HepG2 (cell line): Measurements from ENCODE around the gene EEF1AKMT3. TPM values are rescaled to one million over a fixed set of nuclear protein-coding genes. Genes with fewer than 3 reads are reported as not detected.

ENCODE experiments used
- AGO1 ChIP-seq: fragments of 200-400 bp; formaldehyde crosslinking; IDR thresholded peaks from 2 replicates; pipeline ENCODE4 v1.6.1; 2017; ENCODE audit warnings: mild to moderate bottlenecking, low read depth, low read length, moderate library complexity; ENCODE audit not compliant: poor library complexity, severe bottlenecking
- ARNT2 ChIP-seq: sonication (generic); formaldehyde crosslinking; IDR thresholded peaks from 2 replicates; pipeline ENCODE4 v1.8.0; 2022; ENCODE audit warnings: mild to moderate bottlenecking, low read depth, missing genetic modification reagents, moderate library complexity
- ATF7 ChIP-seq, 2 experiments: fragments of 450-650 bp in 1 of 2; sonication (generic) in 1 of 2; formaldehyde crosslinking in 1 of 2; IDR thresholded peaks; 2 replicates each; pipeline versions ENCODE4 v1.4.0 to v1.6.1; 2016 to 2020; ENCODE audit warnings: antibody characterized with exemption in 1 of 2, mild to moderate bottlenecking in 1 of 2, missing genetic modification reagents in 1 of 2
- HOXA7 ChIP-seq: sonication (generic); formaldehyde crosslinking; IDR thresholded peaks from 2 replicates; pipeline ENCODE4 v1.8.1; 2022; ENCODE audit warnings: mild to moderate bottlenecking, missing genetic modification reagents, moderate library complexity
- KDM2A ChIP-seq: sonication (generic); formaldehyde crosslinking; IDR thresholded peaks from 2 replicates; pipeline ENCODE4 v1.4.0; 2020; ENCODE audit warnings: low read depth, missing genetic modification reagents, borderline replicate concordance
- POLR2A ChIP-seq, 2 experiments: IDR thresholded peaks; 2 replicates each; pipeline ENCODE4 v1.6.1; 2011; ENCODE audit warnings: low read depth in 2 of 2, low read length in 2 of 2, mild to moderate bottlenecking in 1 of 2, moderate library complexity in 1 of 2; ENCODE audit not compliant: insufficient read depth in 1 of 2
- PPARG ChIP-seq: conservative IDR thresholded peaks from 2 replicates; pipeline ENCODE4 v1.6.1; 2016; ENCODE audit warnings: missing biosample characterization, missing genetic modification reagents
- RELA ChIP-seq: sonication (generic); formaldehyde crosslinking; IDR thresholded peaks from 2 replicates; pipeline ENCODE4 v1.4.0; 2020; ENCODE audit warnings: missing genetic modification reagents
- SOX13 ChIP-seq, 3 experiments: fragments of 450-650 bp in 1 of 3; sonication (generic) in 1 of 3; formaldehyde crosslinking in 1 of 3; IDR thresholded peaks in 2 of 3; conservative IDR thresholded peaks in 1 of 3; 2 replicates each; pipeline versions ENCODE4 v1.5.0 to v1.6.1; 2016 to 2020; ENCODE audit warnings: antibody characterized with exemption in 1 of 3, mild to moderate bottlenecking in 1 of 3, missing compliant biosample characterization in 1 of 3, missing genetic modification reagents in 1 of 3, moderate library complexity in 1 of 3
- SPEN ChIP-seq: sonication (generic); formaldehyde crosslinking; IDR thresholded peaks from 2 replicates; pipeline ENCODE4 v1.5.1; 2020; ENCODE audit warnings: low read depth, mild to moderate bottlenecking, missing genetic modification reagents
- ZBTB1 ChIP-seq: sonication (generic); formaldehyde crosslinking; IDR thresholded peaks from 2 replicates; pipeline ENCODE4 v1.4.0; 2020; ENCODE audit warnings: missing genetic modification reagents, borderline replicate concordance
- ZBTB46 ChIP-seq: sonication (generic); formaldehyde crosslinking; IDR thresholded peaks from 2 replicates; pipeline ENCODE4 v1.4.0; 2020; ENCODE audit warnings: mild to moderate bottlenecking, missing genetic modification reagents, borderline replicate concordance
- ZMYM4 ChIP-seq: sonication (generic); formaldehyde crosslinking; IDR thresholded peaks from 2 replicates; pipeline ENCODE4 v1.8.1; 2023; ENCODE audit warnings: mild to moderate bottlenecking, missing genetic modification reagents
- ZNF205 ChIP-seq: IDR thresholded peaks from 2 replicates; pipeline ENCODE4 v1.6.1; 2018; ENCODE audit warnings: missing biosample characterization, missing genetic modification reagents
- ZNF350 ChIP-seq: sonication (generic); formaldehyde crosslinking; IDR thresholded peaks from 2 replicates; pipeline ENCODE4 v1.4.0; 2020; ENCODE audit warnings: mild to moderate bottlenecking, low read depth, missing genetic modification reagents, borderline replicate concordance
- ZNF510 ChIP-seq: sonication (generic); formaldehyde crosslinking; IDR thresholded peaks from 2 replicates; pipeline ENCODE4 v1.4.0; 2020; ENCODE audit warnings: low read depth, mild to moderate bottlenecking, missing genetic modification reagents
- ZNF776 ChIP-seq: sonication (generic); formaldehyde crosslinking; IDR thresholded peaks from 2 replicates; pipeline ENCODE4 v1.4.0; 2020; ENCODE audit warnings: mild to moderate bottlenecking, missing genetic modification reagents
- polyA plus RNA-seq, 8 experiments: library from polyadenylated mRNA; depleted of rRNA in 3 of 8; stranded (reverse) in 7 of 8; unstranded in 1 of 8; fragments of >200 nt; fragmentation: Illumina TruSeq in 4 of 8; extraction: Trizol in 4 of 8; gene quantifications; 2 replicates each; pipeline versions ENCODE4 v1.2.1 to v1.2.3, GENCODE V29; 2011 to 2016; ENCODE audit warnings: low read depth in 4 of 8, missing spikeins in 1 of 8, mixed read lengths in 1 of 8; ENCODE audit not compliant: insufficient read depth in 1 of 8
- total RNA-seq, 5 experiments: library from RNA; depleted of rRNA; stranded (reverse); fragments of >200 nt; fragmentation: Illumina TruSeq; extraction: Trizol; gene quantifications; 2 replicates each; pipeline ENCODE4 v1.2.3, GENCODE V29; 2016; ENCODE audit warnings: low read depth in 1 of 5
- TF ChIP-seq, protein P1 (sequence below): sonication (generic); formaldehyde crosslinking; IDR thresholded peaks from 2 replicates; pipeline ENCODE4 v1.5.1; 2020; ENCODE audit warnings: mild to moderate bottlenecking, missing genetic modification reagents
- TF ChIP-seq, protein P2 (sequence below): IDR thresholded peaks from 2 replicates; pipeline ENCODE4 v1.6.1; 2016; ENCODE audit warnings: low read depth
- TF ChIP-seq, protein P3 (sequence below): IDR thresholded peaks from 2 replicates; pipeline ENCODE4 v1.6.1; 2016; ENCODE audit warnings: low read depth, control low read depth

EEF1AKMT3 gene
- total and polyA plus RNA-seq, 2 of the 13 experiments (the other 11 are each of a cell fraction or from before 2014, with no cell fraction given) = 4.7 to 11.4 TPM

- TF ChIP-seq, protein P1, sequence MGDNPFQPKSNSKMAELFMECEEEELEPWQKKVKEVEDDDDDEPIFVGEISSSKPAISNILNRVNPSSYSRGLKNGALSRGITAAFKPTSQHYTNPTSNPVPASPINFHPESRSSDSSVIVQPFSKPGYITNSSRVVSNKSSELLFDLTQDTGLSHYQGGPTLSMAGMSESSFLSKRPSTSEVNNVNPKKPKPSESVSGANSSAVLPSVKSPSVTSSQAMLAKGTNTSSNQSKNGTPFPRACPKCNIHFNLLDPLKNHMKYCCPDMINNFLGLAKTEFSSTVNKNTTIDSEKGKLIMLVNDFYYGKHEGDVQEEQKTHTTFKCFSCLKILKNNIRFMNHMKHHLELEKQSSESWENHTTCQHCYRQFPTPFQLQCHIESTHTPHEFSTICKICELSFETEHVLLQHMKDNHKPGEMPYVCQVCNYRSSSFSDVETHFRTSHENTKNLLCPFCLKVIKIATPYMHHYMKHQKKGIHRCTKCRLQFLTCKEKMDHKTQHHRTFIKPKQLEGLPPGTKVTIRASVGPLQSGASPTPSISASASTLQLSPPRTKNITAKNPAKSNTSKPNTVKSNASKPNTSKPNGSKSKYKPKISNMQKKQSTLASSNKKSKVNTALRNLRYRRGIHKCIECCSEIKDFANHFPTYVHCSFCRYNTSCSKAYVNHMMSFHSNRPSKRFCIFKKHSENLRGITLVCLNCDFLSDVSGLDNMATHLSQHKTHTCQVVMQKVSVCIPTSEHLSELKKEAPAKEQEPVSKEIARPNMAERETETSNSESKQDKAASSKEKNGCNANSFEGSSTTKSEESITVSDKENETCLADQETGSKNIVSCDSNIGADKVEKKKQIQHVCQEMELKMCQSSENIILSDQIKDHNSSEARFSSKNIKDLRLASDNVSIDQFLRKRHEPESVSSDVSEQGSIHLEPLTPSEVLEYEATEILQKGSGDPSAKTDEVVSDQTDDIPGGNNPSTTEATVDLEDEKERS (CRISPR knock-in tag) = no peak
- TF ChIP-seq PPARG (CRISPR knock-in tag) (no peak), POLR2A (IDR thresholded peaks at IDR 0.05; ENCODE audit: insufficient read depth in 1 of 2, low read depth in 2 of 2, low read length in 2 of 2) (no peak), ZNF205 (no peak), ZMYM4 (CRISPR knock-in tag) (0 out of 2 replicates have a peak, but pooled peaks have one; percentile 45), AGO1 (peak; percentile 33), ZBTB46 (CRISPR knock-in tag) (no peak), ZNF776 (CRISPR knock-in tag) (no peak), RELA (CRISPR knock-in tag) (no peak), SOX13 (IDR thresholded peaks at IDR 0.05) (no peak), SOX13 (CRISPR knock-in tag; conservative IDR thresholded peaks at IDR 0.05 in 1 of 2, IDR thresholded peaks at IDR 0.05 in 1 of 2) (no peak), SPEN (CRISPR knock-in tag) (peak; percentile 59; the same call in 1 of the 2 replicates), ZBTB1 (no peak), ATF7 (IDR thresholded peaks at IDR 0.05) (no peak), ATF7 (CRISPR knock-in tag; IDR thresholded peaks at IDR 0.05) (no peak), ZNF510 (CRISPR knock-in tag) (no peak), ARNT2 (CRISPR knock-in tag) (peak; percentile 55; the same call in 1 of the 2 replicates), HOXA7 (CRISPR knock-in tag) (no peak), ZNF350 (0 out of 2 replicates have a peak, but pooled peaks have one; percentile 46), KDM2A (peak; percentile 66; the same call in 1 of the 2 replicates)
- TF ChIP-seq, protein P2, sequence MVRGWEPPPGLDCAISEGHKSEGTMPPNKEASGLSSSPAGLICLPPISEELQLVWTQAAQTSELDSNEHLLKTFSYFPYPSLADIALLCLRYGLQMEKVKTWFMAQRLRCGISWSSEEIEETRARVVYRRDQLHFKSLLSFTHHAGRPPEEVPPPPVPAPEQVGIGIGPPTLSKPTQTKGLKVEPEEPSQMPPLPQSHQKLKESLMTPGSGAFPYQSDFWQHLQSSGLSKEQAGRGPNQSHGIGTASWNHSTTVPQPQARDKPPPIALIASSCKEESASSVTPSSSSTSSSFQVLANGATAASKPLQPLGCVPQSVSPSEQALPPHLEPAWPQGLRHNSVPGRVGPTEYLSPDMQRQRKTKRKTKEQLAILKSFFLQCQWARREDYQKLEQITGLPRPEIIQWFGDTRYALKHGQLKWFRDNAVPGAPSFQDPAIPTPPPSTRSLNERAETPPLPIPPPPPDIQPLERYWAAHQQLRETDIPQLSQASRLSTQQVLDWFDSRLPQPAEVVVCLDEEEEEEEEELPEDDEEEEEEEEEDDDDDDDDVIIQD (CRISPR knock-in tag) = no peak
- TF ChIP-seq, protein P3, sequence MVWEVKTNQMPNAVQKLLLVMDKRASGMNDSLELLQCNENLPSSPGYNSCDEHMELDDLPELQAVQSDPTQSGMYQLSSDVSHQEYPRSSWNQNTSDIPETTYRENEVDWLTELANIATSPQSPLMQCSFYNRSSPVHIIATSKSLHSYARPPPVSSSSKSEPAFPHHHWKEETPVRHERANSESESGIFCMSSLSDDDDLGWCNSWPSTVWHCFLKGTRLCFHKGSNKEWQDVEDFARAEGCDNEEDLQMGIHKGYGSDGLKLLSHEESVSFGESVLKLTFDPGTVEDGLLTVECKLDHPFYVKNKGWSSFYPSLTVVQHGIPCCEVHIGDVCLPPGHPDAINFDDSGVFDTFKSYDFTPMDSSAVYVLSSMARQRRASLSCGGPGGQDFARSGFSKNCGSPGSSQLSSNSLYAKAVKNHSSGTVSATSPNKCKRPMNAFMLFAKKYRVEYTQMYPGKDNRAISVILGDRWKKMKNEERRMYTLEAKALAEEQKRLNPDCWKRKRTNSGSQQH (CRISPR knock-in tag) = no peak
These were observed 15.7 kb upstream of the EEF1AKMT3 start (continued) for GRCh38 chr12:57756406-57757341.
